ENCODE results near the gene CUL3.

The CUL3 gene

GRCh38 chr2:224432003-224432579 lies 153.1 kb downstream of the CUL3 start:
- DNase-seq (ENCODE audit: extremely low read depth in 1 of 2, low read depth in 1 of 2) = no peak

GRCh38 chr2:224429441-224429810 lies 155.7 kb downstream of the CUL3 start:
- no peak for DNase-seq (ENCODE audit: extremely low read depth in 1 of 2, low read depth in 1 of 2)

- DNase-seq (ENCODE audit: extremely low read depth in 1 of 2, low read depth in 1 of 2) = no peak
Observed at GRCh38 chr2:224428787-224429440, 156.2 kb downstream of the CUL3 start.

- no peak for DNase-seq (ENCODE audit: extremely low read depth in 1 of 2, low read depth in 1 of 2)
Observed at GRCh38 chr2:224427471-224427870, 157.7 kb downstream of the CUL3 start.

GRCh38 chr2:224426656-224427055 lies 158.5 kb downstream of the CUL3 start:
- no peak for DNase-seq (ENCODE audit: extremely low read depth in 1 of 2, low read depth in 1 of 2)

- DNase-seq (ENCODE audit: extremely low read depth in 1 of 2, low read depth in 1 of 2) = no peak
Observed at GRCh38 chr2:224421065-224421464, 164.1 kb downstream of the CUL3 start.

Data from activated CD8-positive, alpha-beta memory T cell treated with anti-CD3 and anti-CD28 coated beads for 1 hour (primary cell).